GM23338 (cell line): Measurements from ENCODE around the gene ADCYAP1R1. TPM values are rescaled to one million over a fixed set of nuclear protein-coding genes. Genes with fewer than 3 reads are reported as not detected.

ENCODE experiments used
- ATAC-seq: fragments of 200-7000 bp; cut with Tn5 transposase; 3 replicates; pipeline ENCODE4 v1.9.1; 2020
- DNase-seq: peaks from one replicate; pipeline ENCODE4 v3.0.0-alpha.2; 2015; ENCODE audit warnings: low spot score
- H2AFZ ChIP-seq: fragments of 200-600 bp; sonication (generic); 2 replicates; pipeline ENCODE4 v1.8.0; 2016; ENCODE audit warnings: antibody characterized with exemption, mild to moderate bottlenecking, moderate library complexity
- H3F3A ChIP-seq: fragments of 200-600 bp; sonication (generic); replicated peaks from 2 replicates; pipeline ENCODE4 v1.8.0; 2017; ENCODE audit warnings: antibody characterized with exemption, mixed run types, low read depth
- H3K27ac ChIP-seq: fragments of 200-600 bp; sonication (generic); 2 replicates; pipeline ENCODE4 v1.6.1; 2016; ENCODE audit warnings: low read depth
- H3K27me3 ChIP-seq: fragments of 200-600 bp; sonication (generic); 2 replicates; pipeline ENCODE4 v1.8.0; 2016; ENCODE audit warnings: mild to moderate bottlenecking, mixed run types, moderate library complexity; ENCODE audit not compliant: insufficient read depth
- H3K36me3 ChIP-seq: fragments of 200-600 bp; sonication (generic); 2 replicates; pipeline ENCODE4 v1.8.0; 2016; ENCODE audit warnings: mild to moderate bottlenecking; ENCODE audit not compliant: insufficient read depth
- H3K4me1 ChIP-seq: fragments of 200-600 bp; sonication (generic); 2 replicates; pipeline ENCODE4 v1.8.0; 2016; ENCODE audit warnings: mild to moderate bottlenecking, moderate library complexity; ENCODE audit not compliant: insufficient read depth
- H3K4me2 ChIP-seq: fragments of 200-600 bp; sonication (generic); 2 replicates; pipeline ENCODE4 v1.7.1; 2017; ENCODE audit warnings: mixed run types
- H3K4me3 ChIP-seq: fragments of 200-600 bp; sonication (generic); 2 replicates; pipeline ENCODE4 v1.6.1; 2016; ENCODE audit warnings: mixed run types
- H3K79me2 ChIP-seq: fragments of 200-600 bp; sonication (generic); replicated peaks from 2 replicates; pipeline ENCODE4 v1.8.0; 2017; ENCODE audit warnings: mild to moderate bottlenecking; ENCODE audit not compliant: insufficient read depth
- H3K9me2 ChIP-seq: fragments of 200-600 bp; sonication (generic); 2 replicates; pipeline ENCODE4 v1.8.0; 2017; ENCODE audit not compliant: insufficient read depth
- H4K20me1 ChIP-seq: fragments of 200-600 bp; sonication (generic); replicated peaks from 2 replicates; pipeline ENCODE4 v1.8.0; 2017; ENCODE audit warnings: mild to moderate bottlenecking; ENCODE audit not compliant: insufficient read depth
- H3K27ac Mint-ChIP-seq: 2 replicates; pipeline ENCODE4 v1.8.0; 2020; ENCODE audit warnings: inconsistent platforms, mild to moderate bottlenecking, moderate library complexity, mixed read lengths
- H3K27me3 Mint-ChIP-seq: 3 replicates; pipeline ENCODE4 v1.8.0; 2022; ENCODE audit warnings: low read depth, mild to moderate bottlenecking, moderate library complexity, mixed read lengths, inconsistent platforms; ENCODE audit not compliant: insufficient read depth, poor library complexity
- H3K36me3 Mint-ChIP-seq: 3 replicates; pipeline ENCODE4 v1.8.0; 2021; ENCODE audit warnings: low read depth, mild to moderate bottlenecking, inconsistent platforms, moderate library complexity, mixed read lengths
- H3K4me1 Mint-ChIP-seq: 3 replicates; pipeline ENCODE4 v1.8.0; 2020; ENCODE audit warnings: mild to moderate bottlenecking, inconsistent platforms, mixed read lengths
- H3K4me3 Mint-ChIP-seq: 3 replicates; pipeline ENCODE4 v1.8.0; 2021; ENCODE audit warnings: moderate library complexity, mild to moderate bottlenecking, inconsistent platforms, mixed read lengths
- H3K9me3 Mint-ChIP-seq: 3 replicates; pipeline ENCODE4 v1.8.0; 2020; ENCODE audit warnings: moderate library complexity, mild to moderate bottlenecking, inconsistent platforms, mixed read lengths
- CREB1 ChIP-seq: fragments of 250-450 bp; sonication (Bioruptor Pico); IDR thresholded peaks from 2 replicates; pipeline ENCODE4 v1.5.0; 2020; ENCODE audit warnings: low read depth, mild to moderate bottlenecking, moderate library complexity
- CTCF ChIP-seq, 2 experiments: fragments of 200-600 bp in 1 of 2; sonication (generic) in 1 of 2; conservative IDR thresholded peaks; 2 replicates each; pipeline versions ENCODE4 v1.5.1 to v1.6.1; 2016 to 2017; ENCODE audit warnings: antibody characterized with exemption in 2 of 2, low read depth in 2 of 2, mild to moderate bottlenecking in 2 of 2, moderate library complexity in 1 of 2
- ETS1 ChIP-seq: IDR thresholded peaks from 2 replicates; pipeline ENCODE4 v1.6.1; 2016; ENCODE audit warnings: antibody characterized with exemption
- EZH2 ChIP-seq: fragments of 200-600 bp; sonication (generic); IDR thresholded peaks from one replicate; pipeline ENCODE4 v1.8.0; 2017; ENCODE audit warnings: antibody characterized with exemption, mild to moderate bottlenecking, low read depth; ENCODE audit not compliant: unreplicated experiment
- EZH2phosphoT487 ChIP-seq: fragments of 200-600 bp; sonication (generic); IDR thresholded peaks from one replicate; pipeline ENCODE4 v1.8.1; 2018; ENCODE audit warnings: antibody characterized with exemption; ENCODE audit not compliant: unreplicated experiment
- JUNB ChIP-seq: IDR thresholded peaks from one replicate; pipeline ENCODE4 v1.6.1; 2016; ENCODE audit warnings: antibody characterized with exemption; ENCODE audit not compliant: unreplicated experiment
- NANOG ChIP-seq: IDR thresholded peaks from 2 replicates; pipeline ENCODE4 v1.6.1; 2016; ENCODE audit warnings: antibody characterized with exemption, borderline replicate concordance
- POLR2AphosphoS5 ChIP-seq: IDR thresholded peaks from 2 replicates; pipeline ENCODE4 v1.6.1; 2016; ENCODE audit warnings: antibody characterized with exemption, low read depth
- REST ChIP-seq: IDR thresholded peaks from one replicate; pipeline ENCODE4 v1.6.1; 2018; ENCODE audit warnings: antibody characterized with exemption; ENCODE audit not compliant: unreplicated experiment
- STAT1 ChIP-seq: IDR thresholded peaks from one replicate; pipeline ENCODE4 v1.6.1; 2016; ENCODE audit warnings: antibody characterized with exemption; ENCODE audit not compliant: unreplicated experiment
- ZNF114 ChIP-seq: fragments of 250-450 bp; sonication (Bioruptor Pico); IDR thresholded peaks from 2 replicates; pipeline ENCODE4 v1.5.0; 2020; ENCODE audit warnings: mild to moderate bottlenecking, moderate library complexity
- polyA plus RNA-seq: library from polyadenylated mRNA; unstranded; fragments of >200 nt; fragmentation: Nextera tagmentation; extraction: Ambion mirVana; gene quantifications from 2 replicates; pipeline ENCODE4 v1.2.1, GENCODE V29; 2016
- total RNA-seq: library from RNA; depleted of rRNA; stranded (reverse); fragments of >200 nt; shearing (Covaris generic); gene quantifications from 2 replicates; pipeline ENCODE4 v1.2.3, GENCODE V29; 2014

Gene ADCYAP1R1
- total and polyA plus RNA-seq, 2 experiments from 2014 or later, result 1.8 to 10.6 TPM

DNA sequence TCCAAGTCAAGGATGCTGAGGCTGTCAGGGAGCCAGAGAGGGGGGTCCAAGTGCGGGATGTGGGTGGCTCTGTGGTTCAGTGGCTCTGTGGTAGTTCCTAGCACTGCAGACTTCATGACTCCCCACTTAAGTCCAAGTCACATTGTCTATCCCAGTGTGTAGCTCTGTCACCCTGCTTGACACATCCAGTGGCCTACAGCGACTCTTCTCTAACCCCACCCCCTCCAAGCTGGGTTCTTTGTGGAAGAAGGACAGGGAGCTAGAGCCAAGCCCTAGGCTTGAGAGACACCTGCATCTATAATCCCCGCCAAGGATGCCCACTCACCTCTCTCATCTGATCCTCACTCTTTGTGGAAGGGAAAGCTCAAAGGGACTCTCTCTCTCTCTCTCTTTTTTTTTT is 57.6 kb downstream of the ADCYAP1R1 start (continued):
- TF ChIP-seq STAT1 (no peak), JUNB (no peak), ZNF114 (CRISPR knock-in tag) (no peak), CTCF (conservative IDR thresholded peaks at IDR 0.05; ENCODE audit: low read depth in 2 of 2) (no peak), REST (no peak), ETS1 (no peak), EZH2phosphoT487 (no peak), CREB1 (no peak), EZH2 (no peak), POLR2AphosphoS5 (no peak)

DNA sequence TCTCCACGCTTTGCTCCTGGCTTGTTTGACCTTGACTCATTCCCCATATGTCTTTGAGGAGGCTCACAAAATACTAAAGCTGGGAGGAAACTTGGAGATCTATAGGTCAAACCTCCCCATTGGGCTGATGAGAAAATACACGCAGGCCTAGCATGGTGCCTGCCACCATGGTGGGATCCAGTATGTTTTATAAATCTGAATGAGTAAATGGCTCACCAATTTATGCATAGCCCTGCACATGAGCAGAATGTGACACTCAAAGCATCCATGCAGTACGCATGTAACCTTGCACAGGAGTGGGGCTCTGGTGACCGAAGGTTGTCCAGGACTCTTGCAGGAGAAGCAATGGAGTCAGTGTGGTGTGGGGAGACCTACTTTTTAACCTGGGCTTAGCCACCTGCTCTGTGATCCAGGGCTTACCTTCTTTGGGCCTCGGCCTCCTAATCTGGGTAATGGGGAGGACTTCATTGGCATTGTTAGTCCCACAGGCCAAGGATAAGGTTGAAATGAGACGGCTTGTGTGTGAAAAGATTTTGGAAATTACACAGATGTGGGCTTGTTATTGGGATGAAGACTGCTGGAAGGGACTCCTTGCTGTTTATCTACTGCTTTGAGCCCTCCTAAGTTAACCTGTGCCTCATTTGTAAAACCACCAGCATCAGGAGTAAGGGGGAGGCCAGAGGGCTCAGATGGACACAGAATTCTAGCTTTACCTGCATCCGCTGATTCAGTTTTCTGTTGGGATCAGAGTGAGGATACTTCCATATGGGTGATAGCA is 58.4 kb downstream of the ADCYAP1R1 start:
- Histone ChIP-seq H3K4me1 (no peaks in the 10 kb centered on the region; the same call in 1 of the 2 replicates), H3K9me2 (peaks cover 5% of the 10 kb centered on the region; the same call in 1 of the 2 replicates), H3K27me3 (no peaks in the 10 kb centered on the region), H3K4me3 (no peak overlapping the region), H3K36me3 (no peaks in the 10 kb centered on the region), H3F3A (no peaks in the 10 kb centered on the region), H3K4me2 (no peak overlapping the region), H4K20me1 (no peaks in the 10 kb centered on the region), H3K79me2 (no peaks in the 10 kb centered on the region), H3K27ac (no peak overlapping the region), H2AFZ (no peak overlapping the region)
- DNase-seq (no peak), ATAC-seq (no peak)
- H3K27ac Mint-ChIP-seq, result no peak overlapping the region
- no peak overlapping the region for H3K4me3 Mint-ChIP-seq
- no peaks in the 10 kb centered on the region for H3K9me3 Mint-ChIP-seq
- H3K36me3 Mint-ChIP-seq, result peaks cover 3% of the 10 kb centered on the region; the same call in 1 of the 3 replicates
- no peaks in the 10 kb centered on the region for H3K27me3 Mint-ChIP-seq
- no peaks in the 10 kb centered on the region; the same call in 2 of the 3 replicates for H3K4me1 Mint-ChIP-seq
- no peak for TF ChIP-seq REST
- no peak for TF ChIP-seq CTCF (conservative IDR thresholded peaks at IDR 0.05; ENCODE audit: low read depth in 2 of 2)
- TF ChIP-seq NANOG, result no peak
- no peak for TF ChIP-seq EZH2
